SK-N-SH (cell line): ENCODE measurements around the gene TGM6. TPM values are rescaled to one million over a fixed set of nuclear protein-coding genes. Genes with fewer than 3 reads are reported as not detected.

ENCODE experiments used
- CTCF ChIA-PET: fragments of 300-600, 350-600 bp; formaldehyde crosslinking; extraction: SDS; loops from one replicate; lab custom pipeline; 2021; lab: Yijun Ruan, JAX
- POLR2A ChIA-PET: fragments of 350-600 bp; sonication (Branson Sonifier 250); formaldehyde crosslinking; extraction: SDS; loops from one replicate; lab custom pipeline; 2020; ENCODE audit warnings: antibody characterized with exemption, inconsistent platforms; lab: Yijun Ruan, JAX
- DNase-seq: peaks from one replicate; pipeline ENCODE4 v3.0.0; 2012
- H2AFZ ChIP-seq: fragments of 200-600 bp; sonication (generic); 2 replicates; pipeline ENCODE4 v1.8.1; 2016; ENCODE audit warnings: antibody characterized with exemption, mild to moderate bottlenecking, low read depth
- H3F3A ChIP-seq: fragments of 200-600 bp; sonication (generic); replicated peaks from 2 replicates; pipeline ENCODE3; 2016; ENCODE audit warnings: antibody characterized with exemption, mild to moderate bottlenecking; ENCODE audit not compliant: insufficient read depth
- H3K27ac ChIP-seq, 2 experiments: fragments of 200-500 bp in 1 of 2; fragments of 200-600 bp in 1 of 2; sonication (Bioruptor generic) in 1 of 2; sonication (generic), shearing (Covaris generic) in 1 of 2; 2 replicates each; pipeline versions ENCODE4 v1.5.1 to v1.6.1; 2014 to 2016; ENCODE audit warnings: low read depth in 2 of 2, inconsistent platforms in 1 of 2, low read length in 1 of 2, mild to moderate bottlenecking in 1 of 2, mixed read lengths in 1 of 2
- H3K27me3 ChIP-seq: fragments of 200-600 bp; sonication (generic), shearing (Covaris generic); 2 replicates; pipeline ENCODE4 v1.6.1; 2016; ENCODE audit warnings: mixed run types; ENCODE audit not compliant: insufficient read depth
- H3K36me3 ChIP-seq, 2 experiments: fragments of 200-500 bp in 1 of 2; fragments of 200-600 bp in 1 of 2; sonication (Bioruptor generic) in 1 of 2; sonication (generic) in 1 of 2; replicated peaks in 1 of 2; 2 replicates each; pipeline versions ENCODE3 to v1.5.1; 2014 to 2016; ENCODE audit warnings: low read length in 1 of 2, mild to moderate bottlenecking in 1 of 2; ENCODE audit not compliant: insufficient read depth in 2 of 2, control insufficient read depth in 1 of 2
- H3K4me1 ChIP-seq, 2 experiments: fragments of 200-500 bp in 1 of 2; fragments of 200-600 bp in 1 of 2; sonication (Bioruptor generic) in 1 of 2; sonication (generic), shearing (Covaris generic) in 1 of 2; 2 replicates each; pipeline versions ENCODE4 v1.5.1 to v1.6.1; 2014 to 2016; ENCODE audit warnings: low read depth in 1 of 2, low read length in 1 of 2, mixed run types in 1 of 2; ENCODE audit not compliant: insufficient read depth in 2 of 2, control insufficient read depth in 1 of 2
- H3K4me2 ChIP-seq: fragments of 200-600 bp; sonication (generic), shearing (Covaris generic); 2 replicates; pipeline ENCODE4 v1.6.1; 2017; ENCODE audit warnings: mixed run types
- H3K4me3 ChIP-seq, 2 experiments: fragments of 200-500 bp in 1 of 2; fragments of 200-600 bp in 1 of 2; sonication (Bioruptor generic) in 1 of 2; sonication (generic), shearing (Covaris generic) in 1 of 2; 2 replicates each; pipeline versions ENCODE4 v1.5.1 to v1.8.1; 2014 to 2016; ENCODE audit warnings: low read depth in 2 of 2, inconsistent platforms in 1 of 2, low read length in 1 of 2, mild to moderate bottlenecking in 1 of 2, mixed read lengths in 1 of 2, moderate library complexity in 1 of 2
- H3K79me2 ChIP-seq: fragments of 200-600 bp; sonication (generic); 2 replicates; pipeline ENCODE4 v1.8.1; 2017; ENCODE audit warnings: mild to moderate bottlenecking; ENCODE audit not compliant: insufficient read depth
- H3K9ac ChIP-seq: fragments of 200-600 bp; sonication (generic); 2 replicates; pipeline ENCODE4 v1.6.1; 2017; ENCODE audit warnings: mixed run types
- H3K9me2 ChIP-seq: fragments of 200-600 bp; sonication (generic); 2 replicates; pipeline ENCODE4 v1.6.1; 2017; ENCODE audit warnings: mixed run types
- H3K9me3 ChIP-seq: fragments of 200-600 bp; sonication (generic); 2 replicates; pipeline ENCODE4 v1.6.1; 2017; ENCODE audit warnings: mixed run types, mild to moderate bottlenecking, moderate library complexity
- H4K20me1 ChIP-seq: fragments of 200-600 bp; sonication (generic); 2 replicates; pipeline ENCODE4 v1.6.1; 2017; ENCODE audit warnings: mild to moderate bottlenecking, mixed run types; ENCODE audit not compliant: insufficient read depth
- CHD2 ChIP-seq: fragments of 150-350 bp; IDR thresholded peaks from 2 replicates; pipeline ENCODE4 v1.6.1; 2018; ENCODE audit warnings: low read length; ENCODE audit not compliant: partially characterized antibody
- GABPA ChIP-seq: IDR thresholded peaks from 2 replicates; pipeline ENCODE4 v1.4.0; 2012; ENCODE audit warnings: low read depth, mild to moderate bottlenecking
- GATA2 ChIP-seq: sonication (generic); formaldehyde crosslinking; IDR thresholded peaks from 2 replicates; pipeline ENCODE4 v1.5.0; 2020; ENCODE audit warnings: mild to moderate bottlenecking, missing genetic modification reagents
- JUND ChIP-seq: IDR thresholded peaks from 2 replicates; pipeline ENCODE4 v1.4.0; 2012
- MEF2A ChIP-seq: IDR thresholded peaks from 2 replicates; pipeline ENCODE4 v1.4.0; 2012; ENCODE audit warnings: low read depth, borderline replicate concordance
- MXI1 ChIP-seq: IDR thresholded peaks from 2 replicates; pipeline ENCODE4 v1.6.1; 2012; ENCODE audit warnings: mild to moderate bottlenecking, low read depth, low read length, improper control_type of control experiment
- PBX3 ChIP-seq: IDR thresholded peaks from 2 replicates; pipeline ENCODE4; 2012
- POLR2AphosphoS5 ChIP-seq: IDR thresholded peaks from 2 replicates; pipeline ENCODE4 v1.6.1; 2012; ENCODE audit warnings: low read depth, low read length
- RAD21 ChIP-seq: IDR thresholded peaks from 2 replicates; pipeline ENCODE4 v1.6.1; 2012; ENCODE audit warnings: mild to moderate bottlenecking, low read length
- RFX5 ChIP-seq: IDR thresholded peaks from 2 replicates; pipeline ENCODE4 v1.6.1; 2012; ENCODE audit warnings: mild to moderate bottlenecking, improper control_type of control experiment, low read length
- RXRA ChIP-seq: IDR thresholded peaks from 2 replicates; pipeline ENCODE4 v1.4.0; 2012; ENCODE audit warnings: low read depth, mild to moderate bottlenecking, borderline replicate concordance
- SIN3A ChIP-seq: IDR thresholded peaks from 2 replicates; pipeline ENCODE4 v1.6.1; 2012; ENCODE audit warnings: low read depth, mild to moderate bottlenecking, low read length, moderate library complexity, borderline replicate concordance
- whole genome bisulfite sequencing: methylation state at CpG from one replicate; pipeline ENCODE4 v1.1.6; 2017; ENCODE audit warnings: low lambda C conversion rate; 5-methylcytosine and 5-hydroxymethylcytosine counted together
- polyA plus RNA-seq, 3 experiments: library from polyadenylated mRNA; depleted of rRNA; stranded (reverse); fragments of >200 nt; gene quantifications; 2 replicates each; pipeline ENCODE4 v1.2.3, GENCODE V29; 2012
- TF ChIP-seq, protein P1 (sequence below): IDR thresholded peaks from 2 replicates; pipeline ENCODE4 v1.6.1; 2012; ENCODE audit warnings: mild to moderate bottlenecking, low read depth, low read length, moderate library complexity
- TF ChIP-seq, protein P2 (sequence below): fragments of 150-350 bp; IDR thresholded peaks from 2 replicates; pipeline ENCODE4 v1.6.1; 2017; ENCODE audit warnings: antibody characterized with exemption, low read length, low read depth, borderline replicate concordance
- TF ChIP-seq, protein P3 (sequence below): IDR thresholded peaks from 2 replicates; pipeline ENCODE4 v1.4.0; 2012; ENCODE audit warnings: low read depth, borderline replicate concordance

The TGM6 gene
- polyA plus RNA-seq, 1 of the 3 experiments (the other 2 are of a cell fraction): not detected

DNA sequence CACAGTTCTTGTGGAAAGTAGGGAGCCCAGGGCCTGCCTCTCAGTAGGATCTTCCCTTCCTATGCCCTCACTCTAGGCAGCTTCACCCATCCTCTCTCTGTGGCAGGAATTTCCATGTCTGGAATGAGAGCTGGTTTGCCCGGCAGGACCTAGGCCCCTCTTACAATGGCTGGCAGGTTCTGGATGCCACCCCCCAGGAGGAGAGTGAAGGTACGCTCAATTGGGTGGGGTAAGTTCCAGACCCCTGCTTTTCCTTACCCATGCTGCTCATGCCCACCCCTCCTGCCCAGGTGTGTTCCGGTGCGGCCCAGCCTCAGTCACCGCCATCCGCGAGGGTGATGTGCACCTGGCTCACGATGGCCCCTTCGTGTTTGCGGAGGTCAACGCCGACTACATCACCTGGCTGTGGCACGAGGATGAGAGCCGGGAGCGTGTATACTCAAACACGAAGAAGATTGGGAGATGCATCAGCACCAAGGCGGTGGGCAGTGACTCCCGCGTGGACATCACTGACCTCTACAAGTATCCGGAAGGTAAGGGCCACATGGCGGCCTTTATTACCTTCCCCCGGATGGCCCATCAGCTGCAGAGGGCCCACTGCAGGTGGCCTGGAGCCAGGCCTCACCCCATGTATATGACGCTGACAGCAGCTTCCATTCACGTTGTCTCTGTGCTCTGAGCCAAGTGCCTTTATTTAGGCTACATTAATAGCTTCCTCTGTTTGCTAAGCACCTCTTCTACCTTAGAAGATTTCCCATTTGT lies 22.8 kb downstream of the TGM6 start:
- no peak overlapping the region for H3K4me2 ChIP-seq
- H3F3A ChIP-seq: no peaks in the 10 kb centered on the region
- H3K9ac ChIP-seq: no peak overlapping the region
- DNase-seq: no peak
- TF ChIP-seq, protein P1, sequence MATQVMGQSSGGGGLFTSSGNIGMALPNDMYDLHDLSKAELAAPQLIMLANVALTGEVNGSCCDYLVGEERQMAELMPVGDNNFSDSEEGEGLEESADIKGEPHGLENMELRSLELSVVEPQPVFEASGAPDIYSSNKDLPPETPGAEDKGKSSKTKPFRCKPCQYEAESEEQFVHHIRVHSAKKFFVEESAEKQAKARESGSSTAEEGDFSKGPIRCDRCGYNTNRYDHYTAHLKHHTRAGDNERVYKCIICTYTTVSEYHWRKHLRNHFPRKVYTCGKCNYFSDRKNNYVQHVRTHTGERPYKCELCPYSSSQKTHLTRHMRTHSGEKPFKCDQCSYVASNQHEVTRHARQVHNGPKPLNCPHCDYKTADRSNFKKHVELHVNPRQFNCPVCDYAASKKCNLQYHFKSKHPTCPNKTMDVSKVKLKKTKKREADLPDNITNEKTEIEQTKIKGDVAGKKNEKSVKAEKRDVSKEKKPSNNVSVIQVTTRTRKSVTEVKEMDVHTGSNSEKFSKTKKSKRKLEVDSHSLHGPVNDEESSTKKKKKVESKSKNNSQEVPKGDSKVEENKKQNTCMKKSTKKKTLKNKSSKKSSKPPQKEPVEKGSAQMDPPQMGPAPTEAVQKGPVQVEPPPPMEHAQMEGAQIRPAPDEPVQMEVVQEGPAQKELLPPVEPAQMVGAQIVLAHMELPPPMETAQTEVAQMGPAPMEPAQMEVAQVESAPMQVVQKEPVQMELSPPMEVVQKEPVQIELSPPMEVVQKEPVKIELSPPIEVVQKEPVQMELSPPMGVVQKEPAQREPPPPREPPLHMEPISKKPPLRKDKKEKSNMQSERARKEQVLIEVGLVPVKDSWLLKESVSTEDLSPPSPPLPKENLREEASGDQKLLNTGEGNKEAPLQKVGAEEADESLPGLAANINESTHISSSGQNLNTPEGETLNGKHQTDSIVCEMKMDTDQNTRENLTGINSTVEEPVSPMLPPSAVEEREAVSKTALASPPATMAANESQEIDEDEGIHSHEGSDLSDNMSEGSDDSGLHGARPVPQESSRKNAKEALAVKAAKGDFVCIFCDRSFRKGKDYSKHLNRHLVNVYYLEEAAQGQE: no peak
- TF ChIP-seq RFX5 (no peak), CHD2 (no peak), RXRA (no peak)
- TF ChIP-seq, all 33 proteins: peak for 0
- Histone ChIP-seq H3K79me2 (no peaks in the 10 kb centered on the region), H3K9me2 (no peaks in the 10 kb centered on the region), H3K36me3 (no peaks in the 10 kb centered on the region), H2AFZ (no peak overlapping the region), H3K27ac (no peak overlapping the region), H3K4me1 (no peaks in the 10 kb centered on the region), H4K20me1 (no peaks in the 10 kb centered on the region), H3K27me3 (no peaks in the 10 kb centered on the region), H3K9me3 (no peaks in the 10 kb centered on the region), H3K4me3 (no peak overlapping the region)
- WGBS: 70% methylated on average over 23 of the region's 24 CpGs
- ChIA-PET CTCF (interaction anchor here (0.7 to 2.5 kb wide), 4 partner anchors 16 to 195 kb away, joined by 3 to 6 read pairs (median 4); no protein-coding TSS in a partner anchor), POLR2A (no interaction called here)

DNA sequence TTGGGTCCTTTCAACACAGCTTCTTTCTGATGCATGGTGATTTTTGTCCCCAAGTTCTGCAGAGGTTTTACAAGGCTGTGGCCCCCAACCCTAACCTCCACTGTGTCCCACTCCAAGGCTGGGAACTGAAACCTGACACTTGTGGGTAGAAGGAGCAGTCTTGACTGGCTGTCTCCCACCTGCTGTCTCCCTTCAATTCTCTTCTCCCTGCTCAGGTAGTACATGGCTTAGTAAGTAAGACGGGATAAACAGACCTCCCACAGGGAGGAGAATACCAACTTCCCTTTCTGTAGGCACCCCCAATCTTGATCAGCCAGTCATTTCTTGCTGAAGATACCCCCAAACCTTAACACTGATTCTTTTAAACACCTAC lies 25.0 kb downstream of the TGM6 start:
- no peak for DNase-seq
- Histone ChIP-seq H3K79me2 (no peaks in the 10 kb centered on the region), H3K4me3 (no peak overlapping the region), H3K9me2 (no peaks in the 10 kb centered on the region), H2AFZ (no peak overlapping the region), H3K9ac (no peak overlapping the region), H3K36me3 (no peaks in the 10 kb centered on the region), H3K27me3 (no peaks in the 10 kb centered on the region), H3F3A (no peaks in the 10 kb centered on the region), H3K4me1 (no peaks in the 10 kb centered on the region), H3K9me3 (no peaks in the 10 kb centered on the region), H4K20me1 (no peaks in the 10 kb centered on the region), H3K4me2 (no peak overlapping the region), H3K27ac (no peak overlapping the region)
- WGBS: 83% methylated on average over 1 of the region's 1 CpG
- CTCF ChIA-PET: interaction anchor here (1.3 to 2.5 kb wide), 3 partner anchors 11 to 40 kb away, joined by 3 to 6 read pairs (median 4); no protein-coding TSS in a partner anchor
- POLR2A ChIA-PET: no interaction called here
- TF ChIP-seq GABPA (no peak), MEF2A (no peak), SIN3A (no peak), RAD21 (no peak), JUND (no peak), PBX3 (no peak), MXI1 (no peak), GATA2 (CRISPR knock-in tag) (no peak), POLR2AphosphoS5 (no peak)
- TF ChIP-seq, protein P2, sequence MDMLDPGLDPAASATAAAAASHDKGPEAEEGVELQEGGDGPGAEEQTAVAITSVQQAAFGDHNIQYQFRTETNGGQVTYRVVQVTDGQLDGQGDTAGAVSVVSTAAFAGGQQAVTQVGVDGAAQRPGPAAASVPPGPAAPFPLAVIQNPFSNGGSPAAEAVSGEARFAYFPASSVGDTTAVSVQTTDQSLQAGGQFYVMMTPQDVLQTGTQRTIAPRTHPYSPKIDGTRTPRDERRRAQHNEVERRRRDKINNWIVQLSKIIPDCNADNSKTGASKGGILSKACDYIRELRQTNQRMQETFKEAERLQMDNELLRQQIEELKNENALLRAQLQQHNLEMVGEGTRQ: no peak
- TF ChIP-seq, protein P3, sequence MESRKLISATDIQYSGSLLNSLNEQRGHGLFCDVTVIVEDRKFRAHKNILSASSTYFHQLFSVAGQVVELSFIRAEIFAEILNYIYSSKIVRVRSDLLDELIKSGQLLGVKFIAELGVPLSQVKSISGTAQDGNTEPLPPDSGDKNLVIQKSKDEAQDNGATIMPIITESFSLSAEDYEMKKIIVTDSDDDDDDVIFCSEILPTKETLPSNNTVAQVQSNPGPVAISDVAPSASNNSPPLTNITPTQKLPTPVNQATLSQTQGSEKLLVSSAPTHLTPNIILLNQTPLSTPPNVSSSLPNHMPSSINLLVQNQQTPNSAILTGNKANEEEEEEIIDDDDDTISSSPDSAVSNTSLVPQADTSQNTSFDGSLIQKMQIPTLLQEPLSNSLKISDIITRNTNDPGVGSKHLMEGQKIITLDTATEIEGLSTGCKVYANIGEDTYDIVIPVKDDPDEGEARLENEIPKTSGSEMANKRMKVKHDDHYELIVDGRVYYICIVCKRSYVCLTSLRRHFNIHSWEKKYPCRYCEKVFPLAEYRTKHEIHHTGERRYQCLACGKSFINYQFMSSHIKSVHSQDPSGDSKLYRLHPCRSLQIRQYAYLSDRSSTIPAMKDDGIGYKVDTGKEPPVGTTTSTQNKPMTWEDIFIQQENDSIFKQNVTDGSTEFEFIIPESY: no peak
- TF ChIP-seq, protein P1: no peak
